ENCODE results near the gene SSC4D.

SSC4D gene

DNA sequence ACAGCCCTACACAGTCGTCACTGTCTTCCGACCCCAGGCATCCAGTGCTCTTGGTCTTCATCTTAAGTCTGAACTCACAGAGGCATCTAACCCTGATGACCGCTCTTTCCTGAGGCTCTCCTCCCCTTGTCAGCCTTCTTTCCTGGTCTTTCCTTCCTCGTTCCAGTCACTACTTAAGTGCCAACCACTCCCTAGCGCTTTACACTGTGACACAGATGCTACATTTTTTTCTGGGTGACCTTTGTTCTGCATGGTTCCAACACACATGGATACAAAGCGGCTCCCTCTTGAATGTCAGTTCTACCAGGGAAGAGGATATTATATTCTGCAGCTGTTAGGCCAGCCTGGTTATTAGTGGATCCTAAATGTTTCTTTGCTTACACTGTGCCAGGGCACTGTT is 63.4 kb downstream of the SSC4D start:
- no peak for DNase-seq (ENCODE audit: low read depth)
- H3K4me3 ChIP-seq (ENCODE audit: low read depth, low read length): no peak overlapping the region
- TF ChIP-seq MYC (IDR thresholded peaks at IDR 0.05; ENCODE audit: low read depth, low read length) (no peak), POLR2A (IDR thresholded peaks at IDR 0.05; ENCODE audit: extremely low read depth, insufficient read length) (no peak)
- TF ChIP-seq, protein P1, sequence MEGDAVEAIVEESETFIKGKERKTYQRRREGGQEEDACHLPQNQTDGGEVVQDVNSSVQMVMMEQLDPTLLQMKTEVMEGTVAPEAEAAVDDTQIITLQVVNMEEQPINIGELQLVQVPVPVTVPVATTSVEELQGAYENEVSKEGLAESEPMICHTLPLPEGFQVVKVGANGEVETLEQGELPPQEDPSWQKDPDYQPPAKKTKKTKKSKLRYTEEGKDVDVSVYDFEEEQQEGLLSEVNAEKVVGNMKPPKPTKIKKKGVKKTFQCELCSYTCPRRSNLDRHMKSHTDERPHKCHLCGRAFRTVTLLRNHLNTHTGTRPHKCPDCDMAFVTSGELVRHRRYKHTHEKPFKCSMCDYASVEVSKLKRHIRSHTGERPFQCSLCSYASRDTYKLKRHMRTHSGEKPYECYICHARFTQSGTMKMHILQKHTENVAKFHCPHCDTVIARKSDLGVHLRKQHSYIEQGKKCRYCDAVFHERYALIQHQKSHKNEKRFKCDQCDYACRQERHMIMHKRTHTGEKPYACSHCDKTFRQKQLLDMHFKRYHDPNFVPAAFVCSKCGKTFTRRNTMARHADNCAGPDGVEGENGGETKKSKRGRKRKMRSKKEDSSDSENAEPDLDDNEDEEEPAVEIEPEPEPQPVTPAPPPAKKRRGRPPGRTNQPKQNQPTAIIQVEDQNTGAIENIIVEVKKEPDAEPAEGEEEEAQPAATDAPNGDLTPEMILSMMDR (IDR thresholded peaks at IDR 0.05; ENCODE audit: low read depth, low read length): no peak

DNA sequence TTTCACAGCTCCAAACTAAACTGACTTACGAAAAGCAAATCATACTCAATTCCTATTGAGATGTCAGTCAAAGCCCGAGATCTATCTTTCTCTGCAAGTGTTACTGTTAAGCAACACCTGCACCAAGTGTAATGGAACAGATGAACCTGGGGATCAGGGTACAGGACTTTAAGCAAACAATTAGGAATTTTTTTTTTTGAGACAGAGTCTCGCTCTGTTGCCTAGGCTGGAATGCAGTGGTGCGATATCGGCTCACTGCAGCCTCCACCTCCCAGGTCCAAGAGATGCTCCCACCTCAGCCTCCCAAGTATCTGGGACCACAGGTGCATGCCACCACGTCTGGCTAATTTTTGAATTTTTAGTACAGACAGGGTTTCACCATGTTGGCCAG is 65.6 kb downstream of the SSC4D start:
- TF ChIP-seq, protein P1 (IDR thresholded peaks at IDR 0.05; ENCODE audit: low read depth, low read length): no peak
- TF ChIP-seq POLR2A (IDR thresholded peaks at IDR 0.05; ENCODE audit: extremely low read depth, insufficient read length): no peak
- no peak for TF ChIP-seq MYC (IDR thresholded peaks at IDR 0.05; ENCODE audit: low read depth, low read length)
- no peak overlapping the region for H3K4me3 ChIP-seq (ENCODE audit: low read depth, low read length)
- DNase-seq (ENCODE audit: low read depth): no peak

DNA sequence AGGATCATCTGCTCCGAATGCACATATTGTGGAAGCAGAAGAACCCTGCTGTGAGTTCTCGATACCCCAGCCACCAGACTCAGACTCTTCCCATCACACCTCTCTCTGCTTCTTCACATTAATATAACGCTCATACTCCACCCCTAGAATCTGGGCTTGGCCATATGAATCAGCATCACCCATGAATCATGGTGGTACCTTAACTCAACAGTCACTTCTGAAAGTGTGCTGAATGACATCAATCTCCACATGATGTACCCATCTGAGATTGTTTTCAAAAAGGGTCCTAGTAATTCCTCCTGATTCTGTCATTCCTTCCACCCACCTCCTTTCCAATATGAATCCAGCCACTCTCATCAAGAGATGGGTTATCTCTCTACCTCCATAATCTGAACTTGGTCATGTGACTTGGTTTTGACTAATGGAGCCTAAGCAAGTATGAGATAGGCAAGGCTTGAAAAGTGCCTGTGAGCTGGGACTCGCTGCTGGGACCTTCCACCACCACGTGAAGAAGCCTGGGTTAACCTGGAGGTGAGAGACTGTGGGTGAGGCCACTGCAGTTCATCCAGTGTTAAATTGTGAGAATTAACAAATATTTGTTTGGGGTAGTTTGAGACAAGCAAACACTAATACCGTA is 66.1 kb downstream of the SSC4D start:
- DNase-seq (ENCODE audit: low read depth): no peak

DNA sequence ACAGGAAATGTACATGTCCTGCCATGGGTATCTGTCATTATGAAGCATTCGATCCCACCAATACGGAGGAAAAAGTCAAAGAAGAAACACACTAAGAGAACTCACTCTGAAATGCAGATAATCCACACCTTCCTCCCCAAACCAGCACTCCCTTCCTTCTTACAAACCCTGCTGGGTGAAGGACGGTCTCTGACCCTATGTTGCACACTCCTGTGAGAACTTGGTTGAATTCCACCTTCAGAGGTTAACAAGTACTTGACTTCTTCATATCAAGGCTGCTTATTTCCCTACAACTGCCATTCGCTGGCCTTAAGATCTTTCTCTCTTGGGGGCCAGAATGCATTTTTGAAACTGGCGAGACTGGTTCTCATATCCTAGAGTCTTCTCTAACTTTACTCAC is 67.3 kb downstream of the SSC4D start:
- DNase-seq (ENCODE audit: low read depth): peak; percentile 58
- H3K4me3 ChIP-seq (ENCODE audit: low read depth, low read length): no peak overlapping the region
- TF ChIP-seq POLR2A (IDR thresholded peaks at IDR 0.05; ENCODE audit: extremely low read depth, insufficient read length) (no peak), MYC (IDR thresholded peaks at IDR 0.05; ENCODE audit: low read depth, low read length) (no peak)
- TF ChIP-seq, protein P2, sequence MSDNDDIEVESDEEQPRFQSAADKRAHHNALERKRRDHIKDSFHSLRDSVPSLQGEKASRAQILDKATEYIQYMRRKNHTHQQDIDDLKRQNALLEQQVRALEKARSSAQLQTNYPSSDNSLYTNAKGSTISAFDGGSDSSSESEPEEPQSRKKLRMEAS (IDR thresholded peaks at IDR 0.05; ENCODE audit: low read depth, low read length): no peak
- TF ChIP-seq, protein P1 (IDR thresholded peaks at IDR 0.05; ENCODE audit: low read depth, low read length): no peak

More for the DNA sequence above, 66.1 kb downstream of the SSC4D start:
- H3K4me3 ChIP-seq (ENCODE audit: low read depth, low read length): no peak overlapping the region
- TF ChIP-seq POLR2A (IDR thresholded peaks at IDR 0.05; ENCODE audit: extremely low read depth, insufficient read length) (no peak), MYC (IDR thresholded peaks at IDR 0.05; ENCODE audit: low read depth, low read length) (no peak)
- TF ChIP-seq, protein P1 (IDR thresholded peaks at IDR 0.05; ENCODE audit: low read depth, low read length): no peak
- TF ChIP-seq, protein P2 (IDR thresholded peaks at IDR 0.05; ENCODE audit: low read depth, low read length): no peak

DNA sequence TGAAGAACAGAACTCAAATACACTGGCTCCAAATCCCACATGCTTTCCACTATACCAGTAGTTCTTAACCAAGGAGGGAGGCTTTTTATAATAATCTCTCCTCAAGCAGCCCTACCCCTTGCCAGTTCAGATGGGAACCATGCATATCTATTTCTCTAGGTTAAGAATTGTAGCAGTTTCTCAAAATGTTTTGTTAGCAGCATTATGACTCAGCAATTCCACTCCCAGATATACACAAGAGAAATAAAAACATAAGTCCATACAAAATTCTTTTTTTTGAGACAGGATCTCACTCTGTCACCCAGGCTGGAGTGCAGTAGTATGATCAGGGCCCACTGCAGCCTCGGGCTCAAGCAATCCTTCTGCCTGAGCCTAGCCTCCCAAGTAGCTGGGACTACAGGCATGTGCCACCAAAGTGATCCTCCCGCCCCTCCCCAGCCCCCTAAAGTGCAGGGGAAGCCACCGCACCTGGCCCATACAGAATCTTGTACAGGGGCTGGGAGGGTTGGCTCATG is 68.8 kb downstream of the SSC4D start:
- TF ChIP-seq, protein P1 (IDR thresholded peaks at IDR 0.05; ENCODE audit: low read depth, low read length): no peak
- TF ChIP-seq, protein P2 (IDR thresholded peaks at IDR 0.05; ENCODE audit: low read depth, low read length): no peak
- TF ChIP-seq POLR2A (IDR thresholded peaks at IDR 0.05; ENCODE audit: extremely low read depth, insufficient read length) (no peak), MYC (IDR thresholded peaks at IDR 0.05; ENCODE audit: low read depth, low read length) (no peak)
- no peak for DNase-seq (ENCODE audit: low read depth)
- H3K4me3 ChIP-seq (ENCODE audit: low read depth, low read length): no peak overlapping the region
